ENCODE results near the gene THUMPD3. TPM values are rescaled to one million over a fixed set of nuclear protein-coding genes. Genes with fewer than 3 reads are reported as not detected.

Gene THUMPD3
- total RNA-seq, 2 donors from 2014 or later, result 42.8 to 48.7 TPM

DNA sequence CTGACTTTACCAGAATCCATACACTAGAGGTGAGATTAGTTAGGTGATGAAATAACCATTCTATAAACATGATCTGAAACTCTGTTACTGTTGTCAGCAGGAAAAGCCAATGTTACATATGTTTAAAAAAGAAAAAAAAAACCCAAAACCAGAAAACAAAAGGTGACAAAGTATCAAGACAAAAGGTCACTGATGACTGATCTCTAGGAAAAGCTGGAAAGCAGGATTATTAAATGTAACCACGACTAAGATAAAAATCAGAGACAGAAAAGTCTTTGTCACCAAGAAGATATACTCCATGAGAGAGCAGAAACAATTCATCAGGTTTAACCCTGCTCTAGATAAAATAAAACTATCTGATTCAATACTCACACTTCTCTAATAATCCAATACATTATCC lies 29.2 kb downstream of the THUMPD3 start:
- no peak for ATAC-seq
- no peak for DNase-seq
- intact Hi-C loops (cut with DNase I), result no loop called here

DNA sequence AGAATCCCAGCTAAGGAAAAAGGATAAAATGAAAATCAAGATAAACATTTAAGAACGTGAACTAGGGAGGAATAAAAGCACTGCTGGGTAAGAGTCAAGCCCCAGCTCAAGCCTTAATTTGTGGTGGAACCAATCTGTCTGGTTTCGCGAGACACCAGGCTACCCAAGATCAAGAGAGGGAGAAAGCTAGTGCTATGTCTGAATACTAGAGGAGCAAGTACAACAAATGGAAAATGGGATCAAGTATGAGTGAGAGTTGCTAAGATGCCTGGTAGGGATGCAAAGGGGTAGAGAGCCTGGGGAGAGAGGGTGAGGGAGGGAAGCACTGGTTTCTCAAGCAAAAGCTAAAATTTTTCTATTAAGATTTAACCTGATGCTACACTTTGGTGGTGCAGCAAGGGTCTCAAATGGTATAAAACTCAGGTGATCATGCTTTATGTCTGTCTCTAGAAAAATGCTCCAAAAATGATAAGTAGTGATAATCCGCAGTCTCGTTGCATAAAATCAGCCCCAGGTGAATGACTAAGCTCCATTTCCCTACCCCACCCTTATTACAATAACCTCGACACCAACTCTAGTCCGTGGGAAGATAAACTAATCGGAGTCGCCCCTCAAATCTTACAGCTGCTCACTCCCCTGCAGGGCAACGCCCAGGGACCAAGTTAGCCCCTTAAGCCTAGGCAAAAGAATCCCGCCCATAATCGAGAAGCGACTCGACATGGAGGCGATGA lies 32.9 kb downstream of the THUMPD3 start:
- ATAC-seq, result no peak
- no peak for DNase-seq
- intact Hi-C loops (cut with DNase I), result no loop called here

DNA sequence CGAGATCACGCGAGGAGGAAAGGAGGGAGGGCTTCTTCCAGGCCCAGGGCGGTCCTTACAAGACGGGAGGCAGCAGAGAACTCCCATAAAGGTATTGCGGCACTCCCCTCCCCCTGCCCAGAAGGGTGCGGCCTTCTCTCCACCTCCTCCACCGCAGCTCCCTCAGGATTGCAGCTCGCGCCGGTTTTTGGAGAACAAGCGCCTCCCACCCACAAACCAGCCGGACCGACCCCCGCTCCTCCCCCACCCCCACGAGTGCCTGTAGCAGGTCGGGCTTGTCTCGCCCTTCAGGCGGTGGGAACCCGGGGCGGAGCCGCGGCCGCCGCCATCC lies 33.4 kb downstream of the THUMPD3 start:
- peak; percentile 23 to 71 for ATAC-seq
- intact Hi-C loops (cut with DNase I), result no loop called here
- DNase-seq, result peak; percentile 90

DNA sequence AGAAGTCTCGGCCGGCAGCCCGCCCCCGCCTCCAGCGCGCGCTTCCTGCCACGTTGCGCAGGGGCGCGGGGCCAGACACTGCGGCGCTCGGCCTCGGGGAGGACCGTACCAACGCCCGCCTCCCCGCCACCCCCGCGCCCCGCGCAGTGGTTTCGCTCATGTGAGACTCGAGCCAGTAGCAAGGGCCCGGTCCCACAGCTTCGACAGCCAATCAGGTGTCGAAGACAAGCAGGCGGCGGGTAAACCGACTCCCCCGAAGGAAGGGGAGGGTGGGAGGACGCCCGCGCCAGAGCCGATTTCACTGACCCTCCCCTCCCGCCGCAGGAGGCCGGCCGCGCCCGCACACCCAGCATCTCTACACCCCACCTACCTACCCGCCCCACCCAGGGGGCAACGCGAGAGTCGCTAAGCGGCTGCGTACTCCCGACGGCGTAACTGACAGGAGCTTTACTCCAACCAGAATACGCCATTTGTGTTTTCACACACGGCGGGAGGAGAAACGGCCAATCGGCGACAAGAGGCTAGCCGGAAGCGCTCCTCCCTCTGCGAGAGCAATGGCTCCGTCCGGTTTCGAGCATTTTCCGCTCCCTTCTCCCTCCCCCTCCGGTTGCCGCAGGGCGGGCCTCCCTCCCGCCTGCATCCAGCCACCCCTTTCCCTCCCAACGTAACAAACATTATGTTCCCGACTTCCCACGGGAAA lies 33.9 kb downstream of the THUMPD3 start:
- peak; percentile 85 to 90 for ATAC-seq
- peak; percentile 98 for DNase-seq
- intact Hi-C loops (cut with DNase I), result no loop called here

DNA sequence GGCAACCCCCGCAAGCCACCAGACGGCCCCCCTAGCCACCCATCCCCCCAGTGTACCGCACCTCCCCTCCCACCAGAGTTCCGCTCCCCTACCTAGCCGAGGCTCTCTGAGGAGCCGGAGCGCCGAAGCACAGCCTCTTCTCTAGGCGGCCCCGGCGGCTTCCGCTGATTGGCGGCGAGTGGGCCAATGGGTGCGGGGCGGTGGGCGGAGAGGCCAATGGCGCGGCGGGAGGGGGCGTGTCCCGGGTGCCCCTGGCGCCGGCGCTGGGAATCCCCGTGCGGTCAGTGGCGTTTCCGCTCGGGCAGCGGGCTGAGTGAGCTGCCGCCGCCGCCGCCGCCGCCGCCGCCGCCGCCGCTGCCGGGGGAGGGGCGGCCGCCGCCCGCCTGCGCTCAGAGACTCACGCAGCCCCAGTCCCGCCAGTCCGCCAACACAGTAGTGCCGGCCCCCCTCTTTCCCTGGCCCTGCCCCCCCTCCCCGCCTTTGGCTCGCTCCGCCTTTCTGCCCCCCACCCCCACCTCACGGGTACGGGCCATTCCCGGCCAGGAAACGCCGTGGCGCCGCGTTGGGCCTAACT lies 34.6 kb downstream of the THUMPD3 start, which contains the start of gene SETD5:
SETD5 (plus strand) TSS at position 284 of the 574 bp plus-strand sequence. CDS start 31,324 bp downstream, outside the sequence.
- intact Hi-C loops (cut with DNase I), result no loop called here

DNA sequence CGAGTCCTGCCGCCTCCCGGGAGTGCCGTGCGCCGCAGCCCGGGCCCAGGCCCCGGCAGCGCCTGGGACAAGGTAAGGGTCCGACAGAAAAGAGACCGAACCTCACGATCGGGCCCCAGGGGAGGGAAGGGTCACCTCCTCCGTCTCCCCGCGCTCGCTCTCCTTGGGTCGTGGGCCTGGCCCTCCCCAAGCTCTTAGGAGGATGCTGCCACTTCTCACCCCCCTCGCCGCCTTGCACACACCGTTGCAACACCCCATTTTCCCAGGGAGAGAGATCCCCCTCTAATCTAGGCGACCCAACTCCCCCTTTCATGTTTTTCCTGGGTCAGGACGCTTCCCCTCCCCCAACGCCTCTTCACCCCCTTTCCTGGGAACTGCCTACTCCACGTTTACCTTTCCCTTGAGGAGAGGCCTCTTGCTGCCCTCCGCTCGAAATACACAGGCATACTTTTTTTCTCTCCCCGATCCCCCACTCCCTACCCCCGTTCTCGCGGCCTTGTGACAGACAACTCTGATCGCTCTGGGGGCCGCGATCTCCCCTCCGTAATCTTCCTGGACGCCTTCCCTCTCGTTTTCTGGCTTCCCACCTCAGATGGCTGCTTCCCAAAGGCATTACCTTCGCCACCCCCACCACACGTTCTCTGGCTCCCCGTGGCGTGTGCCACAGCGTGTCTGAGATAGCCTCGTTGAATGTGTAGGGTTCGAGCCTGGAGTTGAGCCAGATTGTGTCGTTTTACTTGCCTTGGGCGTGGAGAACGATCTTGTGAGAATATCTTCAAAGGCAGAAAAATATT lies 35.2 kb downstream of the THUMPD3 start:
- DNase-seq (peak; percentile 57), ATAC-seq (no peak)
- intact Hi-C loops (cut with DNase I), result loop anchor here in 1 of 2 donors (2.0 kb wide), 1 partner anchor 35 kb away; the partner anchor contains the start of gene THUMPD3

More for the DNA sequence above, 34.6 kb downstream of the THUMPD3 start, which contains the start of gene SETD5:
- DNase-seq (peak; percentile 98), ATAC-seq (peak; percentile 80 to 83)

DNA sequence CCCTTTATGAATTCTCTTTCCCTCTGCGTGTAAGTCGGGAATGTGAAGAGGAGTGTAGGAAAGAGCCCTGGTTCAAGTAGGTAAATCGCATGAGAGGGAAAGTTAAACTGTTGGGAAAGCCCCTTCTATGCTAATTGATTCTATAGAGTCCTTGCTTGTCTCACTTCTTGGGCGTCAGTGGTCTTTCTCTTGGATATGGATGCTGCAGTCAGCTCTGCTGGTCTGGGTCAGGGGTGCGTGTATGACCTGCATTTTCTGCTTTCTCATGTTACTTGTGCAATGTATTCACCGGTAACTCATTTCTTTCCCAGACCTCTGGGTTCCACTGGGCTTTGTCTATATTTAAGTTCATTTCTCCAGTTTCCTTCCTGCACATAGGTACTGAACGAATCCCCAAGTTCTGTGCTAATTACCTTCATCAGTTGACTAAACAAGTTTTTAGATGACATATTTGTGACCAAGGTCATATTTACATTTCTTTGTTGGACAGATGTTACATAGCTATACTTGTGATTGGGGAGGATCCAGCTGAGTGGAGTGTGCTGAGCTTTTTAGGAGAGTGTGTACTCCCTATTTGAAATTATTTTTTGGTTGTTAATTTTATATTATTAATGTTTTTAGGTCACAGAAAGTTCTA lies 36.0 kb downstream of the THUMPD3 start:
- ATAC-seq, result no peak
- no peak for DNase-seq
- intact Hi-C loops (cut with DNase I), result loop anchor here in 1 of 2 donors (2.0 kb wide), 1 partner anchor 36 kb away; the partner anchor contains the start of gene THUMPD3

DNA sequence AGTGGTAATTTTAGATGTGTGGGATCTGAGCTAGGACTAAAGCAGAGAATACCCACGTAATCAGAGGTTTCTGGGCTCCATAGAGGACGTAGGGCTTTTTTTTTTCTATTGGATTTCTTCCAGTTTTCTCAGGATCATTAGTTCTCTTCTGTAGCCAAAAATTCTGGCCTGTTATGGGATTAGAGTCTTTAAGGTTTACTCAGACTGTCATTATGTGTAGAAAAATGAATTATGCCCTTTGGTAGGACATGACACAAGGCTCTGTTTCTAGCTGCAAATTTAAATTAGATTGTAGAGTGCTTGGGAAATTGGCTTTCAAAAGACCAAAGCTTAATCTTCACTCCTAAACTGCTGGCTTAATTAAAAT lies 36.5 kb downstream of the THUMPD3 start:
- DNase-seq (no peak), ATAC-seq (no peak)
- intact Hi-C loops (cut with DNase I), result loop anchor here in 1 of 2 donors (2.0 kb wide), 1 partner anchor 37 kb away; the partner anchor contains the start of gene THUMPD3

DNA sequence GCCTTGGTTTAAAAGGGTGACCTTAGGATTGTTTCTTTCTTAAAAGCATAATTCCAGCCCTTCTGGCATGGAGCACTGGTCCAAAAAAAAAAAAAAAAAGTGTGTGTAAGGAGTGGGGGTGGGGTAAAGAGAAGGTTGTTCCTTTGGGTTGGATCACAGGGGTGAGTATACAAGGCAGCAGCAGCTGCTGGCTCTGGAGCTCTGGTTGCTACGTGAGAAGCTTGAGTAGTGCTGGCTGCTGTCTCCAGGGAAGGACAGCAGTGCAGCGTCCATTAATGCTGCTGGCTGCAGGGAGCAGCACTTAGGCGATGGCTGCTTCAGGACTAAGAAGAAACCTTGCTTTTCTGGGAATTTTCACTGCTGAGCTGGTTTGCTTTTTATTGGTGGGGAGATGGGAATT lies 36.9 kb downstream of the THUMPD3 start:
- intact Hi-C loops (cut with DNase I), result loop anchor here in 1 of 2 donors (2.0 kb wide), 1 partner anchor 37 kb away; the partner anchor contains the start of gene THUMPD3
- DNase-seq (peak; percentile 82), ATAC-seq (peak; percentile 9)

DNA sequence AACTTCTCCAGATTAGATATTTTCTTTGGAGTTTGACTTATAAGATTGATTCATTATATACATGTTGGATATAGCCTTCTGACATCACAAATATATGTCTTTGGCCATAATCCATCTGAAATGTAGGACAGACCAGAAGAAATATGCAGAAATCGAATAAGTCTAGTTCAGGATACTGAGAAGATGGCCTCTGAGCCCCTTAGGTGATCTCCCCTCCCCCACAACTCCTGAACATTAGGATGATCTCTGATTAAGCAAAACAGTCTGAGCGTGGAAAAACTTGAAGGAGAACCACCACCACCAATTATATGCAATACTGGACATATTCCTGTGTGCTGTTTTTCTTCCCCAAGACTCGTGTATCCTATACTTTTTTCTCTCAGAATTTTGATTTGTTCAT lies 37.8 kb downstream of the THUMPD3 start:
- no peak for DNase-seq
- no peak for ATAC-seq
- intact Hi-C loops (cut with DNase I), result no loop called here

DNA sequence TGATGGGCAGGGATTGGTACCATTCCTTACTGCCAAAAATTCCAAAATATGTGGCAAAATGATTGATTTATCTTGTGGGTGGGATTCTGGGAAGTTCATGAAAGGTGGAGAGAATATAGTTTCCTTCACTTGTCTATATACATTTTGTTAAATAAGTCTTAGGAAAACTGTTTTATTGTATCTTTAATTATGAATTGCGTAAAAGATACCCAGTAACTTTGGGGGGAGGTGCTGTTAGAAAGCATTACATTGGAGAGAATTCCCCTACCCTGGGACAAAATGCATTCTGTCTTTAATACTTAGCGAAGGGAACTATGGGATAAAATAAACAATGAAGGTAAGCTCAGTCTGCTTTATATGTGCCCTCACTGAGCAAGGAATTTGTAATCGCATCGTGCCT lies 39.1 kb downstream of the THUMPD3 start:
- DNase-seq (no peak), ATAC-seq (no peak)
- intact Hi-C loops (cut with DNase I), result loop anchor here in 1 of 2 donors (2.0 kb wide), 1 partner anchor 19 kb away; no protein-coding TSS in a partner anchor

DNA sequence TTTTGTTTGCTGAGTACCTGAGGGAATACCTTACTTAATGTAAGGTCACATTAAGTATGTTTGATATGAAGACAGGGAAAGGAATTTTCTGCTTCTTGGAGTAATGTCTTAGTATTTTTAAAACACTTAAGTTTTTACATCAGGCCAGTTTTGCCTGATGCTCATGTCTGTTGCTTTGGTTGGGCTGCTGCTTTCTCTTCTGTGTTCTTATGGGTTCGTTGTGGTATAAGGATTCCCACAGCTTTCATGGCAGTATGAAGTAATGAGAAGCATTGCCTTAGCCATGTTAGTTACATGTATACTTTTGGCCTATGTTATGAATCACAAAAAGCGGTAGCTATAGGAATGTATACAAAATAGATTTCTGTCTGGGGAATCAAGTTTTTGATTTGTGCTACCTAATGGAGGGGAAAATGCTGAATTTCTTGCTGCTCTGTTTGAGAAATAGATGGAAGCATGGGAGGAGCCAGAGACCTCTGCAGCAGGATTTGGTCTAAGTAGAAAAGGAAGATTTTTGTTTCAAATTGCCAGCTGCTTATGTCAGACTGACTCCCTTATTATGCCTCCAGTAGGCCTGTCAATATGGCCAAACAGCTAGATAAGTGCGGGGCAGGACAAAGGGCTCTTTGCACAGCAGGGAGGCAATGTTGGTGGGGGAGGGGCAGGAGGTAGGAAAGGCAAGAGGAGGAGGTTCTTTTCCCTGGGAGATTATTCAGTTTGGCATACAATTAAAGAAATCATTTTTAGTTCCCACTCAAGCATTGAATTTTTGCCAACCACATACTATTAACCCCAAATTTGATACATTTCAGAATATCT lies 39.8 kb downstream of the THUMPD3 start:
- DNase-seq (peak; percentile 47), ATAC-seq (peak in 1 of 2 donors; percentile 10)
- intact Hi-C loops (cut with DNase I), result loop anchor here in 1 of 2 donors (2.0 kb wide), 1 partner anchor 18 kb away; no protein-coding TSS in a partner anchor

DNA sequence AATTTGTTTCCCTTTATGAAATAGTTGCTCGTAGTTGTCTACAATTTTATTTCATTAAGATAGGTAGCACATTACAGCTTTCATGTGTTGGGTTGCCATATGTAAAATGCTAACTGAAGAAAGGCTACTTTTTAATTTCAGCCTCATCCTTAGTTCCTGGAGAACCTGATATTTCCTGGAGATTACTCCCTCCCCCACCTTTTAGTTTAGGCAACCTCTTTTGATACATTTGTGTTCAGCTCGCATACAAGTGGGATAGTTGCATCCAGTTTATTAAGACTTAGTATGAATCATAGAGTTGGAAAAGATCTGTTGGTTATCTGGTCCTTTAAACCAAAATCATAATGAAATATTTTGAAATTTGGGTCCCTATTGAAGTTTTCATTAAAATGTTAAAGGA lies 40.6 kb downstream of the THUMPD3 start:
- DNase-seq (no peak), ATAC-seq (no peak)
- intact Hi-C loops (cut with DNase I), result loop anchor here in 1 of 2 donors (2.0 kb wide), 1 partner anchor 17 kb away; no protein-coding TSS in a partner anchor

DNA sequence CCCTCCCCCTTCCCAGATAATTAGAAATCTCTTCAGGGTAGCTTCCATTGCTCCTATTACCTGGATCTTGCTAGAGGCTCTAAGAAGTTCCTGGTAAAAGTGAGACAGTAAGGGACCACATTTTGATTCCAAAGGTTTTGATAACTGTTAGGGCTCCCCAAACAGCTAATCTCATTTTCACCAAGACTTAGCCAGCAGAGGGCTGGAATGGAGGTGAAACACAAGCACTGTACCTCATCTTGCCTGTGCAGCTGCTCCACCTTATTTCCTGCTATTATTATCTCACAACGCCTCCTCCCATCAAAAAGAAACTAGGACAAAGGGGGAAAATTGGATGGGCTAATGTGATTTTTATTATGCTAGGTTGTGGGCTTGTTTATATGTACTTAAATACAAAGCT lies 41.8 kb downstream of the THUMPD3 start:
- DNase-seq (no peak), ATAC-seq (no peak)
- intact Hi-C loops (cut with DNase I), result no loop called here

DNA sequence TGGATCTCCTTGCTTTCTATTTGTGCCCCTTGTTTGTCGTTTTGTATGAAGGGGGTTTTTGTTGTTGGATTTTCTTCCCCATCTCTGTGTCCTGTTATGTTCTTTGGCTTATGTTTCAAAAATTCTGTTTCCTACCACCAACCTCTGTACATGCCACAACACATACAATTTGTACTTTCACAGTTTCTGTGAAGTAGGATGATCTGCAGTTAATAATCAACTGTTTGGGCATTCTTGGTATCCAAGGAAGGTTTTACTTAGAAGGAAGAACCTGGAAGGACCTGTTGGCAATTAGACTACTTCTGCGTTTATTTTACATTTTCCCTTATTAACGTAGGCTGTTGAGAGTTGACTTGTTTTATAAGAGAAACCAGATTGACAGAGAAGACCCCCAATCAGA lies 42.9 kb downstream of the THUMPD3 start:
- DNase-seq, result no peak
- intact Hi-C loops (cut with DNase I), result no loop called here
- ATAC-seq, result no peak

DNA sequence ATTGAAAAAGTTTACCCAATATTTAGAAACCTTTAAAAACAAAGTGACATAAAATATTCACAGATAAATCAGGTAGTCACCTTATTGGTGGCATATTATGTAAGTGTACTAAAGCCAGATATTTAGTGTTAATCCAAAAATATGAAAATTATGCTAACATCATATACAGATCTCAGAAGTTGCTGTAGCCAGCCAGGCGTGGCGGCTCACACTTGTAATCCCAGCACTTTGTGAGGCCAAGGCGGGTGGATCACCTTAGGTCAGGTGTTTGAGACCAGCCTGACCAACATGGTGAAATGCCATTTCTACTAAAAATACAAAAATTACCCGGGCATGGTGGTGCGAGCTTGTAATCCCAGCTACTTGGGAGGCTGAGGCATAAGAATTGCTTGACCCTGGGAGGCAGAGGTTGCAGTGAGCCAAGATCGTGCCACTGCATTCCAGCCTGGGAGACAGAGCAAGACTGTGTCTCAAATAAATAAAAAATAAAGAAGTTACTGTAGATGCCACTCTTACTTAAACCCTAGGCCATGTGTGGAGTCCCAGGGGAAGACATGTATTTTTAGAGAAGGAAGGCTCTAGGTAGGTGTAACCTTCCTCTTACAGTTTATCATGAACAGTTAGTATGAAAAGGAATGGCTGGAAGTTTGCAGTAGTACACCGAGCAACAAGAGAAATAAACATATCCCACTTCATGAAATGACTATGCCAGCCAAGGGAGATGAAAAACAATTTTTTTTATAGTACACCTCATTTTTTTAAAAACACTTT lies 44.2 kb downstream of the THUMPD3 start:
- ATAC-seq (no peak), DNase-seq (no peak)
- intact Hi-C loops (cut with DNase I), result no loop called here

DNA sequence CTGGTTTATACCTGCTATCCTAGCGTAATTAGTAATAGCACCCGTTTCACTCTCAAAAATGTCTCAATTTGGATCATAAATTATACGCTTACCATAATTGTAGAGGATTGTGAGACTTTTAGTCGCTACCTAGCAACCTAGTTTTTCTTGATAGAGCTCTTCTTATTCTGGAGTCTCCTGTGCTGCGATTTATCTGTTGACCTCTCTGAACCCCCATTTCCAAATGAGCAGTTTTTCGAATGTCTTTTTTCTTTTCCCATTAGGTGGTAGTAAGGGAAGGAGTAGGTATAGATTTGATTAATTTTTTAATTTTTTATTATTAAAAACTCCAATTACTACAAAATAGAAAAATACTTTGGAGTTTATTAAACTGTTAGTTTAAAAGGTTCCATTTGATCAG lies 45.2 kb downstream of the THUMPD3 start:
- no peak for ATAC-seq
- DNase-seq, result no peak
- intact Hi-C loops (cut with DNase I), result no loop called here

All from left cardiac atrium (tissue), 4 donors.